Activated gamma-delta T cell treated with Interleukin-2 at 50 U/mL for 16 hours (primary cell): ENCODE results near the gene MRTFA.
"Not testable (repeated sequence)": the region's sequence is repeated elsewhere in the genome, so short reads cannot be mapped to it uniquely, and the experiment has no call there.

Experiments used
- DNase-seq: peaks from one replicate; pipeline ENCODE4 v3.0.0-alpha.2; 2020

The MRTFA gene

GRCh38 chr22:40405178-40406062 lies 231.1 kb downstream of the MRTFA start:
- DNase-seq: no peak

- DNase-seq: no peak
These were observed 232.0 kb downstream of the MRTFA start for GRCh38 chr22:40404251-40405177.

- no peak for DNase-seq
These were observed 232.9 kb downstream of the MRTFA start for GRCh38 chr22:40403651-40404050.

GRCh38 chr22:40403141-40403540 lies 233.4 kb downstream of the MRTFA start:
- DNase-seq: no peak

- DNase-seq: no peak
These were observed 234.5 kb downstream of the MRTFA start for GRCh38 chr22:40401981-40402406.

- peak; percentile 67 for DNase-seq
These were observed 235.0 kb downstream of the MRTFA start for GRCh38 chr22:40401532-40401931.

GRCh38 chr22:40400159-40400558 lies 236.4 kb downstream of the MRTFA start:
- DNase-seq: peak; percentile 34

GRCh38 chr22:40399621-40400020 lies 236.9 kb downstream of the MRTFA start:
- DNase-seq: no peak

GRCh38 chr22:40397396-40397795 lies 239.1 kb downstream of the MRTFA start:
- no peak for DNase-seq

GRCh38 chr22:40396882-40397281 lies 239.6 kb downstream of the MRTFA start:
- no peak for DNase-seq

GRCh38 chr22:40395607-40396006 lies 240.9 kb downstream of the MRTFA start:
- DNase-seq: no peak

- no peak for DNase-seq
These were observed 241.9 kb downstream of the MRTFA start for GRCh38 chr22:40394607-40395006.

- no peak for DNase-seq
These were observed 243.9 kb downstream of the MRTFA start for GRCh38 chr22:40392618-40393017.

- no peak for DNase-seq
These were observed 245.1 kb downstream of the MRTFA start for GRCh38 chr22:40391417-40391816.

- DNase-seq: no peak
These were observed 248.3 kb downstream of the MRTFA start for GRCh38 chr22:40388231-40388630.

- DNase-seq: no peak
These were observed 248.8 kb downstream of the MRTFA start for GRCh38 chr22:40387746-40388145.

GRCh38 chr22:40385036-40385782 lies 251.3 kb downstream of the MRTFA start:
- no peak for DNase-seq

GRCh38 chr22:40383905-40384304 lies 252.6 kb downstream of the MRTFA start:
- no peak for DNase-seq

- no peak for DNase-seq
These were observed 255.1 kb downstream of the MRTFA start for GRCh38 chr22:40381461-40381860.

- not testable (repeated sequence) for DNase-seq
These were observed 258.1 kb downstream of the MRTFA start for GRCh38 chr22:40378448-40378847.

- DNase-seq: no peak
These were observed 258.6 kb downstream of the MRTFA start for GRCh38 chr22:40377931-40378330.

GRCh38 chr22:40376149-40376548 lies 260.4 kb downstream of the MRTFA start:
- no peak for DNase-seq

GRCh38 chr22:40374567-40374966 lies 262.0 kb downstream of the MRTFA start:
- no peak for DNase-seq
